ENCODE measurements around the gene CTNNA1.

- TF ChIP-seq YY1 (IDR thresholded peaks at IDR 0.05; ENCODE audit: insufficient read depth, insufficient read length), result no peak
- TF ChIP-seq SUZ12 (IDR thresholded peaks at IDR 0.05; ENCODE audit: extremely low read depth, insufficient read depth, insufficient read length), result no peak
Observed at GRCh38 chr5:138705567-138705966, 47.7 kb upstream of the CTNNA1 start.
